Activated CD4-positive, alpha-beta T cell treated with anti-CD3 and anti-CD28 coated beads, Interleukin-2, amount 50 U/mL, for 24 hours (primary cell): ENCODE results near the gene KCND3.
"Not testable (repeated sequence)": the region's sequence is repeated elsewhere in the genome, so short reads cannot be mapped to it uniquely, and the experiment has no call there.

ENCODE experiments used
- DNase-seq, 2 donors: peaks; one replicate each; pipeline ENCODE4 v3.0.0-alpha.2; 2020; ENCODE audit warnings: low read depth in 1 of 2, low spot score in 1 of 2

The KCND3 gene

DNA sequence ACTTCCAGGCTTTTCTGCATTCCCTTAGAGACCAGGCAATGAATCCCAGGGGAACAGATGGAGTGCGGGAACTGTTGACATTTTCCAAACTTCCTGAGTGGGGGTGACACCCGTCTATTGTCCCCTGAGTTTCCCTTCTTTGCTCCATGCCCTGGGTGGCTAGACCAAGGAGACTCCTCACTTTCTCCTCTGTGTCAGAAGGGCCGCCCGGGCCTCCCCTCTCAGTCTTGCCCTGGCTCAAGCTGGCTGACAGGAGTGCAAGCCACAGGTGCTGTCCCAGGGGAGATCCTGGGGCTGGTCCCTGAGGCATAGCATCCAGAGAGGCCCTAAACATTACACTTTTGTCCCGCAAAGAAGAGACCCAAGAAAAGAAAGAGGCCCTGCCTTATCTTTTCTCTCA, 170.9 kb downstream of the KCND3 start:
- no peak for DNase-seq

DNA sequence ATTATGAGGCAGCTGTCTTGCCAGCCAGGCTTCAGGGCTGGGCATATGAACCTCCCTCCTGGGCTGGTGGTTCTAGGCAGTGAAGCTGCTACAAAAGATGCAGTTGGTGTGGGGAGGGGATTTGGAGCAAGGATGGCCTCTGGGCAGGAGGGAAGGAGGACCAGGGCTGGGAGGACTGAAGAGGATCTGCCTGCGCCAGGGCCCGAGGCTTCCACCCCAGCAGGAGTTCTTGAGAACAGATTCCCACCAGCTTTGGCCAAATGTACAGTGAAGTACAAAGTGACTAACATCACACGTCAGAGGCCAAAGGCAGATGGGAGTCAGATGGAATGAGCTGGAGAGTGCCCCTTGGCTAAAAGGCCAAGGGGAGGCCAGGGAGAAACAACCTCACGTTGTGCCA, 171.4 kb downstream of the KCND3 start:
- DNase-seq = no peak

DNA sequence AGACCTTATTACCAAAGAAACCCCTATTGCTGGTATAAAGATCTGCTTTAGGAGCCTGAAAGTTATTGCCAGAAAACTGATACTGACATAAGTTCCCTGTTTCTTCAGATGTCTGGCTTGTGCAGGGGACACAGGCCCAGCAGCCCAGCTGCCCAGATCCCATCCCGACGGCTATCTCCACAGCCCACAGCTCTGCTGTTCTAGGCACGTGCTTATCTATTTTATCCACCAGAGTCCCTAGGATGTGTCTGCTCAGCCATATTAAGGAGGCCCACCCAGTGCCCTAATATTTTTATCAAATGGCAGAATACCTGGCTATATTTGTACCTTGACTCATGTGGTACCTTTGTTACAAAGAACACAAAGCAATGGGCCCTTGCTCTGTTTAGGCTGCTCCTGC, 174.8 kb downstream of the KCND3 start:
- no peak for DNase-seq

DNA sequence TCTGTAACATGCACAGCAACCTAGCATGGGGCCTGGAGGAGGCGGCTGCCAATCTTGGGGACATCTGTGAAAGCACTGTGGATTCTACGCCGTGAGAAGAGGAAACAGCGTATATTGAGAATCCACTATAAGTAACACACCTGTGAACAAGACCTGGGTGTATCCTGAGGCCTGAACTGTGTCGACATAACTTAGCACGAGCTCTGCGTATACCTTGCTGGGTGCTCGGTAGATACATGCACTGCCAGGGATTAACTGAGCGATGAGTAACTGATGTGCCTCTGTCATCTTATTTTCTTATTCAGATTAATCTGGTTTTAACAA, 175.2 kb downstream of the KCND3 start:
- no peak for DNase-seq

DNA sequence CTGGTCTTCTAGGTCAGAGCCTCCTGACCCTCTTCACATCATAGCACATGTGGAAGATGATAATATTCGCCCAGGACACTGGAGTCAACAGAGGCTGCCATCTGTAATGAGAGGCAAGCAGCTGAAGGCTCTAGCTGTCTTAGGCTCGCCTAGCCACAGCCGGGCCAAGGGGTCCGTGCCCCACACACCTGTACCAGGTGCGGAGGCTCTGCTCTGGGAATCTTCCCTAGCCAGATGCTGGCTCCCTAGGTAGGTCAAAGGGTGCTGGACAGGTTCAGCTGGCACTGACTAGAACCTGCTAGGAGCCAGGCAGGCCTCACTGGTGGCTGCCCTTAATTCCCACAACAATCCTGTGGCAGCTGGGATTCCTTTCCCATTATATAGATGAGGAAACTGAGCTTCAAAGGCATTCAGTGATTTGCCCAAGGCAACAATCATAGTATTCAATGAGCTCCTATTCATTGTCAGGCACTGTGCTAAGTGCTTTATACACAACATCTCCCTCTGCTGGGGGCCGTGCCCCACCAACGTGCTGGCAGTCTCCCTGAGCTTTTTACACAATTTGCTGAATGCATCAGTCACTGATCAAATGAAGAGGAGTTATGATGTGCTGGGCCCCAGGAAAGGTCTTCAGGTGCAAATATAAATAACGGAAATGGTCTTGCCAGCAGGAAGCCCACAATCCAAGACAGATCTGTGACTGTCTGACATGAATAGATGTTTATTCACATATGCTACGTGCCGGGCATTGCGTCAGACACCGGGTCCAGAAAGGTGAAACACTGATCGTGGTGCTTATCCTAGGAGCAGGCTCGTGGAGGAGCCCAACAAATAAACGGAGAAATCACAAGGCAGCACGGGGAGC, 175.8 kb downstream of the KCND3 start:
- no peak for DNase-seq

DNA sequence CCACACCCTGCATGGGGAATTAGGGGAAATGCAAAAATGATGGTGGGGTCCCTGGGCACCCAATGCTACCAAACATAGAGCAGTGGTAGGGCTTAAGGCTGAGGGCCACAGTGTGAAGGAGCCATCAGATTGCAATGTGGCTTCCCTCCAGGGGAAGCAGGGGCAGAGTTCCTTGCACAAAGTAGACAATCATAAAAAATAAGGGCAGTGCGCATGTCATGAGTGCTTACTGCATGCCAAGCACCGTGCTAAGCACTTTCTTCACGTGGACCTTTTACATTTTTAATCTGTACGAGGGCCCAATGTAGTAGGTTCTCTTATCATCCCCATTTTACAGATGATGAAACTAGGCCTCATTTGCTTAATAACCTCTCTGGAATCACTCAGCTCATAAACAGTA, 177.2 kb downstream of the KCND3 start:
- no peak for DNase-seq

DNA sequence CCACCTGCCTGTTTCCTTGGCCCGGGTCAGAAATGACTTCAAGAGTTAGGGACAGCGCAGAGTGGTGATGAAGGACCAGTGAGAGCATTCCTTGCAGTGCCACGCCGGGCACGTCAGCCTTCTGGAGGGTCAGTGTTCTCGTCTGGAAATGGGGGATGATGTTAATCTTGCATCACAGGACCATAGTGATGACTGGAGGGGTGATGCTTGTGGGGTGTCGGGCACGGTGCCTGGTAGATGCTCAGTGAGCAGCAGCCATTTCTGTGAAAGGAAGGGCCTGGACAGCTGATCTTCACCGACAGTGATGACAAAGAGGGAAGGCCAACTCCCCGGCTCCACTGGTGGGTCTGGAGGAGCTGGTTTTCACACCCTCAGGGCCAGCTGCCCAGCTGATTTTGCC, 177.6 kb downstream of the KCND3 start:
- DNase-seq = no peak

DNA sequence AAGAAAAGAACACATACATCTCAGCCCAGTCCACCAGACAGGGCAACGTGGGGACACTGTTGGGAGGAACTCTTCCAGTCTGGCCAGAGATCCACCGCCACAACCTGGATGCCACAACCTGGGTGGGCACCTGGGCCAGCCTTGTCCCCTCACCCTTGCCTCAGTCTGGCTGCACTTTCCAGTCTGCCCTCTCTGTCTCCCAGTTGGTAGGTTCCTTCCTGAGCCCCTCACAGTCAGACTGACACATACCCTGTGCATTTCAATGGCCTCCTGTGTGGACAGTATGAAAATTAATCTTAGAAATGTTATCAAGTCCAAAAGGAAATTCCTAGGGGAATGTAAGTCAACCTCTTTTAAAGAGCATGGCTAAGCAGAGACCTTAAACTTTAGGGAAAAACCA, 184.2 kb downstream of the KCND3 start:
- DNase-seq = no peak

DNA sequence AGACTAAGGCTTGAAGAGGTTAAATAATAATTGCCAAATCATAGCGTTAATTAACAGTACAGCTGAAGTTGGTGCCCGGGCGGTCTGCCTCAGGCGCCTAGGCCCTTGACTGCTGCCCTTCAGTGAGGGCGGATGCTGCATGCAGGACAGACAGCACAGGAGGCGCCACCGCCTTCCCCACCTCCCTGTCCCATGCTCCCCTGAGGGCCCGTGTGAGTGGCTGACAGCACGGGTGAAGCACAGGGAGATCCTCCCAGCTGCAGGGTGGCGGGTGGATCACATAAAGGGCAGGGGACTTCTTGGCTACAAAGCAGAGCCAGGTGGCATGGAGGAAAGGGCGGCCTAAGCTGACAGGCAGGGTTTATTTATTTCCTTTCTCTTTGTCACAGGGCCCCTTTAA, 184.7 kb downstream of the KCND3 start:
- no peak for DNase-seq

DNA sequence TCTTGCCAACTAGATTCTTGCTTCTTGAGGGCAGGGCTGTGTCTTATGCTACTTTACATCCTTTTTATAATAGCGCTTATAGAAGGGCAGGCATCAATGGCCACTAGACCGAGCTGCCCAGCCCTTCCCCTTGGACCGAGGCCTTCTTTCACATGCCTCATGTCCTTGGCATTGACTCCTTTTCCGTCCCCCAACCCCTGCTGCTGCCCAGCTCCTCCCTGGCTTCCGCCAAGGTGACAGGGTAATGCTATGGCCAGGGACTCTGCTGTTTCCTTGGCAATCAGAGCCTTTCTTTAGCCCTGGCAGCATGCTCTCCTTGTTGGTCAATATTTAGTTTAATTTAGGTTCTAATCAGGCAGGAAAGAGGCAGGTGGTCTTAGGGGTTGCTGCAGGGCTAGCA, 185.5 kb downstream of the KCND3 start:
- no peak for DNase-seq

DNA sequence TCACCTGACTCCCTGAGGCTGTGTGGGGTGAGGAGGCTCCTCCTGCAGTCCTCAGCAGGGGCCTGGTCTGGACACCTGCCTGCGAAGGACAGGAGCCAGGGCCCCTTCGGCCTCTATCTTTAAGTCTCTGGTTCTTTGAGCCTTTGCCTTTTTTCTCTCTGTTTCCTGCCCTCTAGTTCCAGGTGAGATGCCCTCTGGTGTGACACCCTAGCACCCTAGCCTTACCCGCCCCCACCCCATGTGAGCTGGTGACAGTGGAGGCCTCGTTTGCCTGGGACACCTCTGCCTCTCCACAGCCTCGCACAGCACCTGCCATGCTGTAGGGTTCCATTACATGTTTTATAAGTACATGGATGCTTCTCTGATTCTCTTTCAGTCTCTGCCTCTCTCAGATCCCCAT, 186.5 kb downstream of the KCND3 start:
- no peak for DNase-seq

DNA sequence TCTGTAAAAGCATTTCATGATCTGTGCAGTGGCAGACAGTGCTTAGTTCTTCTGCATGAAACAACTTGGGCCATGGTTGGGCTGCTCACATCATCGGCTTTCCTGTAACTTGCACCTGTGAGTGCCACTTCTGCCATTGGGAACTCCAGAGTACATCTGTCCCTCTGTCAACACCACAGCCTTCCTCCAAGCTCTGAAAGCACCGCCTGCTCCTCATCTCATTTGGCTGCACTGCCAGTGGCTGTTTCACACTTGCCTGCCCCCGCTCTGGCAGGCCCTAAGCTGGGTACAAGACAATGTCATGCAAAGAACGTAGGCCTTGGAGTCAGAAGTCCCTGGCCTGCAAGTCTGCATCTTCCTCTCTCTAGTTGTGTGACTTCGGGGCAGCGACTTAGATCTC, 187.4 kb downstream of the KCND3 start:
- no peak for DNase-seq

DNA sequence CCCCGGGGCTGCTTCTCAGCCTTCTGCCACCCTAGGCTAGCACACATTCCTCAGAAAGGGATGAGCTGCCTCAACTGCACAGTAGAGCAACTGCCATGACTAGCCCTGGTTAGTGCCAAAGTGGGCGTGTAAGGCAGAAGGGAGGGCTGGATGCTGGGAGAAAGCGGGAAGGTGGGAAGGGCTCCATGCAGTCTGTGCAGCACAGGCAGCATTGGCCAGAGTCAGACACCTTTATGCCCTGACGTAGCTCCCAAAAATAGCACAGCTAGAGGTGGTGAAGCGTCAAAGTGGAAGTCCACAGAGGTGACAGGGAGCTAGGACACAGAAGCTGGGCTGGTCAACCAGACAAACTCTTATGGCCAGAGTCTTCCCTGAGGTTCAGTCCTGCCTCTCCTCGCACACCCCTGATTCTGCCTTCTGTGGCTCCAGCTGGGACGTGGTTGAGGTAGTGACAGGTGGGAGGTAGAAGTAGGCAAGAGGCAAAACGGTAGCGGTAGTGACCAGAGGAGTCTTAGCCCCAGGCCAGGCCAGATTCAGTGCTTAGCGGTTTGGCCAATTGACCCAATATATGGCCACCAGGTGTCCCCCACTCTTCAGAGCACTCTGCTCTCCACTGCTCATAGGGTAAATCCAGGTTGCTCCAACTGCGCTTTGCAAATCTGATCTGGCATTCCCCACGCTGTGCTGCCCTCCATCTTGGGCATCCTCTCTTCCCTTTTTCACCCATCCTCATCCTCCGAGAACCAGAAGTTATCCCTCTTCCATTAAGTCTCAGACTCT, 188.2 kb downstream of the KCND3 start:
- DNase-seq = no peak

DNA sequence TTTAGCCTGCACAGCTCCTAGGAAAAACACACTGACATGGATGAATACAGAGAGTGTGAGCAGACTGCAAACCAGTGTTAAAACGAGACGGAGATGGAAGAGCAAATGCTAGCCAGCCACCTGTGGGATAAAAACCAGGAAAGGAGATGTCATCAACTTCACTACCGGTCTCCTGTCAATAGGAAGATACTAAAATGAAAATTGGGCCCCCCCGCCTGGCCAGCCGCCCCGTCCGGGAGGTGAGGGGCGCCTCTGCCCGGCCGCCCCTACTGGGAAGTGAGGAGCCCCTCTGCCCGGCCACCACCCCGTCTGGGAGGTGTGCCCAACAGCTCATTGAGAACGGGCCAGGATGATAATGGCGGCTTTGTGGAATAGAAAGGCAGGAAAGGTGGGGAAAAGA, 189.7 kb downstream of the KCND3 start:
- DNase-seq = not testable (repeated sequence)

DNA sequence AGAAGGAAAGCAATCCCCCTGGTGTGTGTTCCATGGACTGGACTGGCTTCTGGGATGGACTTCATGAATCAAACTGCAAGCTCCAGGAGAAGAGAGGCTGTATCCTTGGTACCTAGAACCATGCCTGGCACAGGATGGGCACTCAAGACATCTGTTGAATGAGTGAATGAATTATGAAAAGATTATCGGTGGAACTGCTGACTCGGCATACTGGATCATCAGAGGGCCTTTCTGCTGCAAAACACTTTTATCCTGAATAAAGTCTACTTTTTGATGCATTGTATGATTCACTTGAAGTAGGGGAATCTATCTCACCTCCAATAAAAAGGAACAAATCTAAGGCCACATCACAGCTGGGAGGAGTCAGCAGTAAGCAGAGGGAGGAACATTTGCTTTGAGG, 190.9 kb downstream of the KCND3 start:
- no peak for DNase-seq

DNA sequence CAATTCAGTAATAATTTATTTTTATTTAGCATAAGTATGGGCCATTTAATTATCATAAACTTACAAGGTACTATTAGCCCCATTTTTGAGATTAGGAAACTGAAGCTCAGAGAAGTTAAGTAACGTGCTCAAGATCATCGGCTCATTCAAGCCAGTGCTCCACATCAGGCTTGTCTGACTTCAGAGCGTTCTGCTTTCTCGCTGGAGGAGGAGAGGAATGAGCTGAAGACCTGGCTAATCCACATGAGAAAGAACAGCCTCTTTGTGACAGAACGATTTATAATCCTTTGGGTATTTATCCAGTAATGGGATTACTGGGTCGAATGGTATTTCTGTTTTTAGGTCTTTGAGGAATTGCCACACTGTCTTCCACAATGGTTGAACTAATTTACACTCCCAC, 194.1 kb downstream of the KCND3 start:
- no peak for DNase-seq

DNA sequence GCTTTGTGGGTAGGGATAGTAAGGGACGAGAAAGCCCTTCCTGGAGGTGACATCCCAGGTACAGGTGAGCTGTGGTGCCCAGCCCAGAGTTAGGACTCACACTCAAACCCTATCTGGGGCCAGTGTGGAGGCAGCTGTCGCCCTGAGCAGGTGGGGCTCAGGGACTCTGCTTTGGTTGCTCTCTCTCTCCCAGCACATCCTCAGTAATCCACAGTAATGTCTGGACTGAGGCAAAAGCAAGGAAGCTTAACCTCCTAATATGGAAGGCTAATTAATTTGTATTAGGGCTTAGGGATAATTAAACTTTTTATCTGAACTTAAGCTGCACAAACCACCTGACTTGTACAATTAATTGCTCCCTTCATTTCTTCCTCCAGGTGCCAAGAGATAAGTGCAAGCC, 195.5 kb downstream of the KCND3 start:
- DNase-seq = no peak

DNA sequence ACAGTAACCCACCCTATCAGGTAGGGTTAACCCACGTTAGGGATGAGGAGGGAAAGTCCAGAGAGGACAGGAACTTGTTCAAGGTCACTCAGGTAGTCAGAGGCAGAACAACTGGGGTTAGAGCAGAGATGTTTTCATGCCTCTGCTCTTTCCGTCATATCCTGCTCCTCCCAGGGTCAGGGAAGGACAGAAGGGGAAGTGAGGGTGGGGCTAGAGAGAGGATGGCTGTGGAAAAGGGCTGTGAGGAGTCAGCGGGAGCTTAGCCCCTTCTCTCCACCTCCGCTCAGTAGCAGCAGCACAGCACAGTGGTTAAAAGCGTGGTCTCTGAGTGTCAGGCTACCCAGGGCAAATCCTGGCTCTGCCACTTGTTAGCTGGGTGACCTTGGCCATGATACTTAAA, 197.2 kb downstream of the KCND3 start:
- DNase-seq = no peak

DNA sequence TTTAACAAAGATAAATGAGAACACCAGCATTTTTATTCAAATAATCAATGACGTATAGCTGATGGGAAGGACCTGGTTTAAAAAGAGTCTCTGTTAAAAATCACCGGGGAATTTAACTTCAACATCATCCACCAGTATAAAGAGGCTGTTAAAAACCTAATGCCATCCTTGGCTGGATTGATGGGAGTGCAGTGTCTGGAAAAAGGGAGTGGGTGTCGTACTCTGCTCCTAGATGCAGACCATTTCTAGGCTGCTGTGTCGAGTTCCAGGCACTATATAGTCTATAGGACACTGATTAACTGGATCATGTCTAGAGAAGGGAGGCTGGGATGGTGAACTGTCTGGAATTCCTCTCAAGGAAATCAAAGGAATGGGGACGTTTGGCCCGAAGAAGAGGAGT, 197.7 kb downstream of the KCND3 start:
- no peak for DNase-seq

DNA sequence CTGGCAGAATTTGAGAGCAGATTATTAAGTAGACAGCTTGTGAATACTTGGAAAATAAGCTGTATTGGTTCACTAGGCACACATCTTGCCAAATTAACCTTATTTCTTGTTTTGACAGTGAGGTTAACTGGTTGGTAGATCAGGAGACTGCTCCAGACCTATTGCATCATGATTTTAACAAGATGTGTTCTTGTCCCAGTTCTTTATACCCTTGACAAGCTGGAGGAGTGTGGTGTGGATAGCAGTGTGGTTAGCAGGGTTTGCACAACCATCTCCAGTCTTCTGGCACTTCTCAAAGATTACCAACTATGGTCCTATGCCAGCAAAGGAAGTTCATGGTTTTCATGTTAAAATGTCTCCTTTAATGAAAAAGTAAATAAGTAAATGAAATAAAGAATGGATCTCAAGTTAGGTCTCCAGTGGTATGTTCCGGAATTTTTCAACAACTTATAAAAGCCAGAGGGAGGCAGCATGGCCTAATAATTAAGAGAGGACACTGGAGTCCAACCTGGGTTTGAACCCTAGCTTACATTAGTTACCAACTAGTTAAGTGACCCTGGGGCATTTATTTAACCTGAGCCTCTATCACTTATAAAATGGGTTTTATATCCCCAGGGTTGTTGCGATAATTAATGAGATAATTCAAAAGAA, 199.7 kb downstream of the KCND3 start:
- no peak for DNase-seq

DNA sequence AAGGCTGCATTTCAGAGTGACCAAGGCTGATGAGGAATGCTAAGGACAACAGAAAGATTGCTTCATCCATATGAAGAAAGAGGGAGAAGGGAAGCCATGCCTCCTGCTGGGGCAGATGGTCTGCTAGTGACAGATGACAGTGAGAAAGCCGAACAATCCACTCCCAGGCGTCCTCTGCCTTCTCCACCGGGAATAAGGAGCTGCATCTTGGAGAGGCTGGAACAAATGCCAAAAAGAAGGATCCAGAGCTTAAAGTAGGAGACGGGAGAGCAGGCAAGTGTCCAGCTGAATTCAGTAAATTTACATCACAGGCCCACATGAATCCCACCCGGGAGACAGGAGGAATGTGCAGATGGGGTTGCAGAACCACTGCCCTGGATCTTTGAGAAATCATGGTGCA, 200.3 kb downstream of the KCND3 start:
- DNase-seq = no peak

DNA sequence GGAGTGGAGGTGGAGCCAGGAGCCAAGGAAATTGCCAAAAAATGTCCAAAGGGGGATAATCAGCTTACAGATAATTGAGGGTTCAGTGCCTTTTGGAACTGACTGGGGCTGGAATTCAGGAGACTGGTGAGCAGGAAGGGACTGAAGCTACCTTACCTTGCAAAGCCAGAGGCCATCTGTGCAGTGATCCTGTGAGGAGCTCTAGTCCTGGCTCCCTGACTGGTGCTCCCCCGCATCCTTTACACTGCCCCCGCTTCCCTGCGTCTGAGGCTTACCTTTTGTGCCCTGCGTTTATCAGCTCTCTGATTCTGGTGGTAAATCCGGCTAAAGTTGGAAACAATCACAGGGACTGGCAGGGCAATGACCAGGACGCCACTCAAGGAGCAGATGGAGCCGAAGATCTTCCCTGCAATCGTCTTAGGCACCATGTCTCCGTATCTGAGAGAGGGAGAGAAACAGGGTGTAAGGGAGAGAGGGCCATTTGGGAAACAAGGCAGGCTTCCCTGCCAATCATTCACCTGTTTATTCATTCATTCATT, 202.7 kb downstream of the KCND3 start:
- DNase-seq = no peak
